Stomach (tissue), 4 donors: ENCODE data around the gene PRKCD.

Source experiments
- POLR2A ChIP-seq, 4 donors: fragments of 450-650 bp; IDR thresholded peaks; one replicate each; pipeline ENCODE4 v1.6.1; 2016; ENCODE audit warnings: antibody characterized with exemption in 4 of 4, control low read depth in 2 of 4, mild to moderate bottlenecking in 1 of 4, moderate library complexity in 1 of 4
- POLR2AphosphoS5 ChIP-seq, 3 donors: sonication (generic); formaldehyde crosslinking; IDR thresholded peaks; one replicate each; pipeline ENCODE4 v1.6.1; 2016; ENCODE audit warnings: antibody characterized with exemption in 3 of 3

GRCh38 chr3:53137221-53137620, 23.8 kb upstream of the PRKCD start:
- TF ChIP-seq POLR2A (IDR thresholded peaks at IDR 0.05) (no peak), POLR2AphosphoS5 (IDR thresholded peaks at IDR 0.05) (no peak)
